Ammon's horn (tissue), 1 donor: ENCODE data around the gene PKN2.

Experiments
- DNase-seq: peaks from one replicate; pipeline ENCODE4 v3.0.0-alpha.2; 2016; ENCODE audit warnings: low spot score

PKN2 gene

DNA sequence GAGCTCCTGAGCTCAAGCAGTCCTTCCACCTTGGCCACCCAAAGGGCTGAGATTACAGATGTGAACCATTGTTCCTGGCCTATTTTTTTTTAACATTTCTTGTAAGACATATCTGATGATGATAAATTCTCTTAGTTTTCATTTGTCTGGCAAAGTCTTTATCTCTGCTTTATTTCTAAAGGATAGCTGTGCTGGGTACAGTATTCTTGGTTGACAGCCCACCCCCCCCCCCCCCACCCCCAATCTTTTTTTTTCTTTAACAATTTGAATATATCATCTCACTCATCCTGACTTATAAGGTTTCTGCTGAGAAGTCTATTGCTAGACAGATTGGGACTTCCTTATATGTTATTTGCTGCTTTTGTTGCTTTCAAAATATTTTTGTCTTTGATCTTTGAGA, 51.3 kb downstream of the PKN2 start:
- no peak for DNase-seq

DNA sequence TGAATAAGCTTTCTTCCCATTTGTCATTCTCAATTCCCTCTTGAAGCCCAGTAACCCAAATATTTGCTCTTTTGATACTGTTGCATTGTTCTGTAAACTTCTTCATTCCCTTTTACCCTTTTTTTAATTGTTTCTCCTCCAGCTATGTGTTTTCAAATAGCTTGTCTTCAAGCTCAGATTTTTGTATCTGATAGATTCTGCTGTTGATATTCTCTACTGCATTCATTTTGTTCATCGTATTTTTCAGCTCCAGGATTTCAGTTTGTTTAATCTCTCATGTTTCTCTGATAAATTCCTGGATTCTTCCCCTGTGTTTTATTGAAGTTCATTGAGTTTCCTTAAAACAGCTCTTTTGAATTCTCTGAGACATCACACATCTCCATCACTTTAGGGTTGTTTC, 51.8 kb downstream of the PKN2 start:
- no peak for DNase-seq

DNA sequence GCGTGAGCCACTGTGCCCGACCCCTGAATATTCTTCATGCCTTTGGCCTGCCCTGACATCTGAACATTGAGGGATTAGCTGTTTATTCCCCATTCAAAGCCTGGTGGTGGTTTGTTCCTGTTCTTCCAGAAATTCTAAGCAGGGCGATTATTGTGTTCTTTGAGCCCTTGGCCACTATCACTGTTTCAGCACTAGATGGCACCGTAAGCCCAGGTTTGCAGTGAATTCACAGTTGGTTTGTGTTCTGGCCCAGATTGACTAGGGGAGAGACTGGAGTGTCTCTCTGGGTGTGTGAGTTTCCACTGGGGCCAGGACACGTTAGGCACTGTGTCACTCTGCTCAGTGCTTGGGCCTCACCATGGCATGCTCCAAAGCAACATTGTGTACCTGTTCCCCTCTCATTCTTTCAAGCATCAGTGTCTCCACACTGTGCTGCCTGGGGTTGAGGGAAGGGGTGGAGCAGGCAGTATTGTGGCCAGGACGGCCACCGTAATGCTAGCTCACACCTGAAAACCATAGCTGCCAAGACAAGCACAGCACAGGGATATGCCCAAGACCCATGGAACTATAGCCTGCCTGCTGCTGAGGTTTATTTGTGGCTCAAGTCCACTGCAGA, 52.7 kb downstream of the PKN2 start:
- no peak for DNase-seq

DNA sequence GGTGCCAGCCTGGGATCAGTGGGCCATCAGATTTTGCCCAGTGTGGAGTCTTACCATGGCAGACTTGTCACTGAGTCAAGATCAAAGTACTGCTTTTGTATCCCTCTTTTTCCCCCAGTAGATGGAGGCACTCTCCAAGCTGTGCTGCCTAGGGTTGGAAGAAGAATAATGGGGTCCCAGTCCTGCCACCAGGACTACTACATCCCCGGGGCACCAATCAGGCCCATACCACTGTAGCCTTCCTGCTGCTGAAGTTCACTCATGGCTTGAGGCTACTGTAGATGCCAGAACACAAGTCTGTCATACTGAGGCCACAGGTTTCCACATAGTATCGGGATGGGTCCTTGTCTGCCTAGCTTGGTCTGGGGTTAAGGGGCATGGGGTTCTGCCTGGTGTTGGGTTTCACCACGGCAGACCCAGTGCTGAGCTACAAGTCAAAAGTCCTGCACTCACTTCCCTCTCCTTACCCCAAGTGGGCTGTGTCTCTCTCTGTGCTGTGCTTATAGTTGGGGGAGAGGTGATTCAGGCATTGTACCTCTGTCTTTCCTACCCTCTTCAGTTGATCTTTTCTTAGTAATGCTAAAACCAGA, 53.4 kb downstream of the PKN2 start:
- no peak for DNase-seq

DNA sequence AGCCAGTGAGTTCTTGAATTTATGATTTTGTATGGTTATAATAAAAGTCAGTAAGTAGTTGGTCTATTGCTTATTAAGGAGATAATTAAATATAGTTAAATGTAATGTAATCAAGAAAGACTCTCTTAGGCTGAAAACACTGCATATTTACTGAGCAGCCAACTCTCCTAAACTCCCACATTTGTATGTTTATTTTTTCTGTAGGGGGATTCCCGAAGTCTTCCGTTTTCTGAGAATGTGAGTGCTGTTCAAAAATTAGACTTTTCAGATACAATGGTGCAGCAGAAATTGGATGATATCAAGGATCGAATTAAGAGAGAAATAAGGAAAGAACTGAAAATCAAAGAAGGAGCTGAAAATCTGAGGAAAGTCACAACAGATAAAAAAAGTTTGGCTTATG, 56.7 kb downstream of the PKN2 start:
- DNase-seq: no peak

DNA sequence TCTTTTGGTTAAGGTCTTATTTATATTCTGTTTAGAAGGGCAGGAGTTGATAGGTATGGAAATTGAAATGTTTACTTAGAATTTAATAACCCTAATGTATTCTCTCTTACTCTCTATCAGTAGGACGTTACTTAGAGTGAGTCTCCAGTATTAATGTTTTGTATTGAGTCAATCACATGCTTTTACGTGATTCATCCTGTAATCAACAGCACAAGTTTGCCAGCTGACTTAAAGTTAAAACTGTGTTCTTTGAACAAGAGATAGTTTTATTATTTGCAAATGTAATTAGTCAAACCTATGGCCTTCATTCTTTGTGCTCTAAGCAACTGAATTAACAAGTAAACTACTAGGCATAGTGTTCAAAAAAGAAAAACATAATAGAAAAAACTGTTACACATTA, 57.3 kb downstream of the PKN2 start:
- no peak for DNase-seq

DNA sequence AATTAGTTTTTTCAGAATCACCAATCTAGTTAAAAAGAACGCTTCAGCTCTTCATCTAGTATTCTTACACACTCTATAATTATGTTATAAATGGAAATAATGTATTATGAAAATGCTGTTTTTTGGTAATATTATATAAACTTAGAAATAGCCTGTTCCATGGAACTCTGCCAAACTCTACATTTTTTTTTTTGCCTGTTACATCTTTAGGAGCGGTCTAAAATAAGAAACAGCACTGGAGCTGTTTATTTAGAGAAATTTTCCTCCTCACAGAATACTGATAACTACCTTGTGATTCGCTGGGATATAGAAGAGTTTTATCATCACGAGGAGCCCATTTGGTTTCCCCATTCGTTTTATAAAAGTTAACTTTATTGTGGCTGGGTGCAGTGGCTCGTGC, 58.5 kb downstream of the PKN2 start:
- no peak for DNase-seq

DNA sequence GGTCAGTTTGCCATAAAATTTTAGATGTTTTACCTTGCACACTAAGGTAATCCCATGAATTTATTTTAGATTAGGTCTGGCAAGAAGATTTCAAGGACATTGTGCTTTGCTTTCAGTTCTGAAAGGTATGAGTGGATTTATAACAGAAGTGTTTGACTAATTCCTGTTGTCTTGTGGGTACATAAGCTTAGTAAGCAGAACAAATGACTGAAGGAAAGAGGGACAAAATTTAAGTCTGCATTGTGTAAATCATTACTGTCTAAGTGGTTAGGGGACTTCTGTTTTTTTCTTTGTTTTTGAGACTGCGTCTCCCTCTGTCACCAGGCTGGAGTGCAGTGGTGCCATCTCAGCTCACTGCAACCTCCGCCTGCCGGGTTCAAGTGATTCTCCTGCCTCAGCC, 60.1 kb downstream of the PKN2 start:
- no peak for DNase-seq

DNA sequence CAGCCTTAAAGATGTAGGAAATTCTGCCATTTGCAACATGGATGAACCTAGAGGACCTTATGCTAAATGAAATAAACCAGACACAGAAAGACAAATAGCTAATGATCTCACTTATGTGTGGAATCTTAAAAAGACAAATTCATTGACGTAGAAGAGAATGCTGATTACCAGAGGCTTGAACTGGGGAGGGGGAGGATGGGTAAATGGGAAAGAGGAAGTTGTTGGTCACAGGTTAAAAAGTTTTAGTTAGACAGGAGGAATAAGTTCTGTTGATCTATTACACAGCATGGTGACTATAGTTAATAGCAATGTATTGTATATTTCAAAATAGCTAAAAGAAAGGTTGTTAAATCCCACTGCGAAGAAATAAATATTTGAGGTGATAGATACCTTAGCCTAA, 62.8 kb downstream of the PKN2 start:
- DNase-seq: no peak

DNA sequence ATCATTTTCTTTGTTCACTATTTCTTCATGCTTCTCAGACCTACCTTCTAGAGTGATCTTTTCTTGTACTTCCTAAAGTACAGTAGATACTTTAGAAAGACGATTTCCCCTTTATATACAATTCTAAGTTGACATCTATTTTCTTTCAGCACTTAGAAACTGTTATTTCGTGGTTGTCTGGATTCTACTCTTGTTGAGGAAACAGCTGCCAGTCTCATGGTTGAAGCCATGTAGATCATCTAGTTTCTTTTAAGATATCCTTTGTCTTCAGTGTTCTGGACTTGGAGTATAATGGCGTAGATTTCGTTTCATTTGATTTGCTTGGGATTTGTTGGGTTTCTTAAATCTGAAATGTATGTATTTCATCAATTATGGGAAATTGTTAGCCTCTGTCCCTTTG, 67.6 kb downstream of the PKN2 start:
- DNase-seq: no peak

DNA sequence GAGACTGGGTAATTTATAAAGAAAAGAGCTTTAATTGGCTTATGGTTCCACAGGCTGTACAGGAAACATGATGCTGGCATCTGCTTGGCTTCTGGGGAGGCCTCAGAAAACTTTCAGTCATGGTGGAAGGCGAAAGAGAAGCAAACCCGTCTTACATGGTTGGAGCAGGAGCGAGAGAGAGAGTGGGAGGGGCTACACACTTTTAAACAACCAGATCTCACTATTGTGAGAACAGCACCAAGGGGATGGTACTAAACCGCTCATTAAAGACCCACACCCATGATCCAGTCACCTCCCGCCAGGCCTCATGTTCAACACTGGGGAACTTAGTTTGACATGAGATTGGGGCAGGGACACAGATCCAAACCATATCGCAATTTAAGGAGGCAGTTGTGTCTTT, 69.4 kb downstream of the PKN2 start:
- no peak for DNase-seq

DNA sequence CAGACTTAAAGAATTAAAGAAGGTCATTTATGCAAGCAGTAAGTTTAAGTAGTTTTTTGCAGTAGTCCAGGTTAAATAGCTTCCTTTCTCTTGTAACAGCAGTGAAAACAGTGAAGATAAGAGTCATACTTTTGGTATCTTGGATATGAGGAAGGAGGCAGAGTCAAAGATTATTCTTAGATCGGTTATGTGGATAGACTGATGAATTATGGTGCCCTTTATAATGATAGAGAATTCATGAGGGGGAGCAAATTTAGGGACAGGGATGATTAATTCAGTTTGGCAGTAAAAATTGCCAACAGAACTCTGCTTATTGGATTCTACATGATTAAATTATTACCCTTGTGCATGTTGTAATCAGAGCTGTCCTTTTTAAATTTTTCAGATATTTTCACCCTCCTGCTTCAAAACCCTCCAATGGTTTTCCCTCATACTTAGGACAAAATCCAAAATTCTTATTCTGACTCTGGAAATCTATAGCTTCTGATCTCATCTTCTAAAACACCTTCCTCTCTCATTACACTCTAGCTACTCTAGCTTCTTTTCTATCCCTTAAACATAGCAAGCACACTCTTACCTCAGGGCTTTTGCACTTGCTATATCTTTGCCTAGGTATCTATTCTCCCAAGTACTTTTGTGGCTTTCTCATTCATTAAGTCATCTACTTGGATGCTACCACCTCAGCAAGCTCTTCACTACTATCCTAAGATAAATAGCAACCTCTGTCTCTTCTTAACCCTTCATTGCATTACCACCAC, 79.8 kb downstream of the PKN2 start:
- DNase-seq: no peak

DNA sequence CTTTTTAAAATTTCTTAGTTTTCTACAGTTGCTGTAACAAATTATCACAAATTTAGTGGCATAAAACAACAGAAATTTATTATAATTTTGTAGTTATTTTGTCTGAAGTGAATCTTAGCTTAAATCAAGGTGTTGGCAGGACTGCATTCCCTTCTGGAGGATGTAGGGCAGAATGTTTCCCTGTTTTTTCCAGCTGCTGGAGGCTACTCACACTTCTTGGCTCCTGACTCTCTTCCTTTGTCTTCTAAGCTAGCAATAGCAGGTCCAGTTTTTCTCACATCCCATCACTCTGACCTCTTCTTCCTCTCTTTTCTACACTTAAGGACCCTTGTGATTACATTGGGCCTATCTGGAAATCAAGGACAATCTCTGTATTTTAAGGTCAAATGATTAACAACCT, 84.1 kb downstream of the PKN2 start:
- DNase-seq: no peak

DNA sequence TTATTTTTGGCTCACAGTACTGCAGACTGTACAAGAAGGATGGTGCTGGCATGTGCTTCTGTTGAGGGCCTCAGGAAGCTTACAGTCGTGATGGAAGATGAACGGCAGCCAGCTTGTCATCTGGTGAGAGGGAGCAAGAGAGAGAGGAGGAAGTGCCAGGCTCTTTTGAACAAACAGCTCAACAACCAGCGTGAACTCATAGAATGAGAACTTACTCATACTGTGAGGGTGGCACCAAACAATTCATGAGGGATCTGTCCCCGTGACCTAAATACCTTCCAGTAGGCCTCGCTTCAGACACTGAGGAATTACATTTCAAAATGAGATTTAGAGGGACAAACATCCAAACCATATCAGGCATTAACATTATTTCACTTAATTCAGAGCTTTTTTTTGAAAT, 84.7 kb downstream of the PKN2 start:
- DNase-seq: peak; percentile 3

DNA sequence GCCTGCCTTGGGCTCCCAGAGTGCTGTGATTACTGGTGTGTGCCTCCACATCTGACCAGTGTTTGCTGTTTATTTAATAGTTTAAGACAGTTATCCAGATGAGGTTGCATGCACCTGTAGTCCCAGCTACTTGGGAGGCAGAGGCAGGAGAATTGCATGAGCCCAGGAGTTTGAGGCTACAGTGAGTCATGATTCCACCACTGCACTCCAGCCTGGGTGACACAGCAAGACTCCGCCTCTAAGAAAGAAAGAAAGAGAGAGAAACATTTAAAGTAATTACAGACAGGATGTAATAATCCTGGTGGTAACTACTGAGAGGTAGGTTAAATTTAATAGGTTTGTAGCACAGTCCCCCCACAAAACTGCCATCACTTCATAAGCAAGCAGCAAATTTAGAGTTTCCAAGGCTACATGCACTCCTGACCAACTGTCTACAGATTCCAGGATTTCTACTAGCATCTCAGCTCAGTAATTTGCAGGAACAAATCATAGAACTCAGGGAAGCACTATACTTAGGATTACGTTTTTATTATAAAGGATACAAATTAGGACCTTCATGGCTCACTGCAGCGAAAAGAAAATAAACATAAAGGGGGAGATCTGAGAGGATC, 89.6 kb downstream of the PKN2 start:
- no peak for DNase-seq

DNA sequence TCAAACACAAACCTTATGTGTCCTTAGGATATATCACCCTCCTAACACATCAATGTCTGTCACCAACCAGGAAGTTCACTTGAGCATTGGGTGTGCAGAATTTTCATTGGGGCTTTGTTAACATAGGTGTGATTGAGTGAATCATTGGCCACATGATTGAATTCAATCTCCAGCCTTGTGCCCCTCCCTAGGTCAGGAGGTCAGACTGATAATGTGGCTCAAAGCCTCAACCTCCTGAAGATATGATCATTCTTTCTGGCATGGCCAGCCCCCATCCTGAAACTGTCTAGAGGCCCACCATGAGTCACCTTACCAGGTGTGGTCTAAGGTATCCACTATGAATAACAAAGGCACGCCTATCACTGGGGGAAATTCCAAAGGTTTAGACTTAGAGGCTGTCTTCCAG, 90.1 kb downstream of the PKN2 start:
- DNase-seq: no peak

DNA sequence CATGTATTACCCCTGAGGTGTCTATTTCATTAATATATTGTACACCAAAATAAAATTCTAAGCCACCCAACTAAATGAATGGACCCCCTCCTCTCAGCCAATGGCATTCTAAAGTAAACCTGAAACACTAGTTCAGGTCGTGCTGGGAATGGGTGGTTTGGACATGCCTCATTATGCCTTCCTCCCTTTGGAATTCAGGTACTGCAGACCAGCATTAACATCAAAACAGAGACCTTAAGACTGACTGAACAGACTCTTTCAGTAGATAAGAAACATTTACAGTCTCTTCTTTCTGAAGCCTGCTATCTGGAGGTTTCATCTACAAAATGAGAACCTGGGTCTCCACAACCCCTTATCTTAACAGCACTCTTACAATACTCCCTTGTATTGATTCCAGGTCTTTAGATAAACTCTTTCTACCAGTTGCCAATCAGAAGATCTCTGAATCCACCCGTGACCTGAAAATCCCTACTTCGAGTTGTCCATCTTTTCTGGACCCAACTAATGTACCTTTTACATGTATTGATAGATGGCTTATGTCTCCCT, 93.6 kb downstream of the PKN2 start:
- no peak for DNase-seq

DNA sequence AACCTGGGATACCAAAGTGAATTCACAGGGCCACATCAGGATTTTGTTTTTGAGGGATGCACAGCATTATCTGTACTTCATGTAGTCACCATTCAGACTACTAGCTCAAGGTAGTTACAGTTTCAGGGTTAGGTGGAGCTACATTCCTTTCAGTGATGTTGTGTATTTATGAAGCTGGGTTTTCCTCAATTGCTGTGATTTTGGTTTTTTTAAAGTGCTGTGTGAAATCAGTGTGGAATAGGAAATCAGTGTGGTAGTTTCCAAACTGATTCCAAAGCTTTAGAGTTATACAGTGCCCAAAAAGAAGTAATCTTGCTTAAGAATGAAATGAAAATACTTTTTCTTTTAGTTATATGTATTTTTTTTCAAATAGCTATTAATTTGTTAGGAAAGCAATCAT, 95.8 kb downstream of the PKN2 start:
- no peak for DNase-seq

DNA sequence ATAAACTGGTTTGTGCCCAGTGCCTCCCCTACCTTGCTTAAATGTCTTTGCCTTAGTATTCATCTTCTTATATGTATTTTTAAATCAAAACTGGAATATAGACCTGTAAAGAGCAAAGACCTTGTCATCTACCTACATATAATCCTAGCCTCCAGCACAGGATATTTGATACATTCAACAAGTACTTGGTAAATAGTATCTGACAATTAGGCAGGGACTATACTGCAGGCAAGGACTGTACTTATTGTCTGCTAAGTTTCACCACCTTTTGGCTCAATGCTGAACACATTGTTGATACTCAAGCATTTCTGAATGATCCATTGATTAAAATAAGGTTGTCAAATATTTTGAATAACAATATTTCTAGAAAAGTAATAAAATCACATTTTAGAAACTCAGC, 96.4 kb downstream of the PKN2 start:
- DNase-seq: no peak

DNA sequence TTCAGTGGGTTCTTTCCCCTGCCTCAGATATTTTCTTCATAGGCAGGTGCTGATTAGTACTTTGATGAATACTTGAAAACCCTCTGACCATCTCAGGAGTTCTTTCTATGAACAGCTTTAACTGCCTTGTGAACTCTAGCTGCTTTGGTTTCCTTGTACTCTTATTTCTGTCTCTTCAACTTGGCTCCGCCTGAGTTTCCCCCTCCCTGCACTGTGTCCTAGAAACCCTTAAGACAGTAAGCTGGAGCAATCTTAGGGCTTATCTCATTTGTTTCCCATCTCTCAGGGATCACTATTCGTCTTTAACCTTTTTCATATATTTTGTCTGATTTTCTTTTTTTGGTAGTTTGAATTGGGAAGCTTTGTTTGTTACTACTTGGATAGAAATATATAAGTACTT, 99.1 kb downstream of the PKN2 start:
- DNase-seq: peak; percentile 18

DNA sequence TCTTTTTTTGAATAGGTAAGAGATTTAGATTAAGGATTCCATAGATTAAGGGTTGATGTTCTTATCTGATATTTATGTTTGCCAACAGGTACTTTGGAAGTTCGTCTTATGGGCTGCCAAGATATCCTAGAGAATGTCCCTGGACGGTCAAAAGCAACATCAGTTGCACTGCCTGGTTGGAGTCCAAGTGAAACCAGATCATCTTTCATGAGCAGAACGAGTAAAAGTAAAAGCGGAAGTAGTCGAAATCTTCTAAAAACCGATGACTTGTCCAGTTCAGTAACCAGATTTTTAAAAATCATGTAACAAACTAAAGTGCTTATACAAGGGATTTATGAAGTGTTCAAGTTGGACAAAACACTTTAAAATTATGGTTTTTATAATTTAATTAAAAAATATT, 100.5 kb downstream of the PKN2 start:
- DNase-seq: peak; percentile 7

DNA sequence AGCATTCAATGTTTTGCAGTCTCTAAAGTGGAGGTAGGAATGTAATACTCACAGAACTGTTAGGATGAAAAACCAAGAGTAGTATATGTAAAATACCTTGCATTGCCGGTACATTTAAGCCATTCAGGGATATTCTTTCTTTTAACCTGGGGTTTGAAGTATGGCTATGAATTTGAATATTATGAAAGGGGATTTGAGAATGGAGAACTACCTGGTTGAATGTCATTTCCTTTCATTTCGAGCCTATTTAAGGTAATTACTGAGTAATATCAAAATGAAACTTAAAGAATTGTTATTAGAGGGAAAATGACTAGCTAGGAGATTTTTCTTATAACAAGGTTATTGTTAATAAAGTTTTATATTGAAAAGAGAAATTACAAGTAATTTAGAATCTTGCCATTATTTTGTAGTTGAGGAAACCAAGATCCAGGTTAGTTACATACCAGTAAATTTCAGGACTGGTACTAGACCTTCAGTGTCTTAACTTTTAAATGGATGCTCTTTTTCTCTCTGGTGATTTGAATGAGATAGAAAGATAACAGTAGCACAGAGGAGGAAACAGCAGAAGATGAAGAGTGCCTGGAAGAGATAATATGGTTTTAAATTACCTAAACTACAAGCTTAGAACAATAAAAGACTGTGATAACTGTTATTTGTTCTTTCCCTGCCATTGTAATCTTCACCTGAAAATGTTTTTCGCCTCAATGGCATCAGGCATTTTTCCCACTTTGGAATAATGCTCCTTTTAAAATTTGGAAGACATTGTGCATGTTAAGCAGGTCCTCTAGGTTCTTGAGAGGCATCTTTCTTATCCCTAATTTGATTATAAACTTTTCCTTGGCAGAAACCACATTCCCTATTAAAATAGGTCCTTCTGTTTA, 103.2 kb downstream of the PKN2 start:
- DNase-seq: no peak
